RCC 7860 (cell line): ENCODE measurements around the gene LEKR1.
"Not testable (repeated sequence)": the region's sequence is repeated elsewhere in the genome, so short reads cannot be mapped to it uniquely, and the experiment has no call there.

Experiments used
- DNase-seq: peaks from one replicate; pipeline ENCODE4 v3.0.0-alpha.2; 2015; ENCODE audit warnings: low spot score
- FAIRE-seq: peaks from 2 replicates; lab custom pipeline; 2012; peaks lifted over from hg19 to GRCh38; lab: Jason Lieb, UNC

The LEKR1 gene

DNA sequence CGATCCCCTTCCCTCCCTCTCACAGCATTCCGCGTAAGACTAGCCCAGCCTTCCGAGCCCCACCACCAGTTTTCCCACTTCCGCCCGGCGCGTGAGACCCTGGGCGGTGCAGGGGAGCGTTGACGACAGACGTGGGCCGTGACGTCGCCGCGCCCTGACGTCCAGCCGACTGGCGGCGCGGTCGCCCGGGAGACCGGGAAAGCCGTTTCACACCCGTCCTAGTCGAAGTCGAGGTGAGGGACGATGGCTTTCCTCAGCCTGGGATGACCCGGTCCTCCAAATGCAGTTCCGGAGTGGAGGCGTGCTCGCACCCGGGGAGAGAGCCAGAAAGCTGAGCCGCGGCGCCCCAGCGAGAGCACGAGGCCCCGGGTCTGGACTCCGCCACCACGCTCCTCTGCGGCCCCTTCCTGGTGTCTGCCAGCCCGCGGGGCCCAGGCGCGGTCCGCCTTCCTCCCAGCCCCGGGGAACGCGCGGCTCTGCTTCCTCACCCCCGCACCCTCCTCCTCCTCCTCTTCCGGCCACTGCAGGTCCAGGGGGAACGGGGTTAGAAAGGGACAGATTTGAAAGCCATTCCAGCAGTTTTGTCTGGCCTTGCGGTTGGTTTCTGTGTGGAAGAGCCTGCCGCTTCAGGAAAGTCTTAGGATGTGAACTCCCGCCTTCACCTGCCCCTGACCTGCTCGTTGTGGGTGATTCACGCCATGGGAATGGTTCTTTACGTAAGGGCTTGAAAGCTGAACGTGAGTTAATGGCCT, at the start of gene LEKR1:
TSS of gene LEKR1 (plus strand) at position 210 of the 752 bp plus-strand sequence. CDS start 2,977 bp downstream, outside the sequence.
- FAIRE-seq (peak; percentile 49), DNase-seq (peak; percentile 81)

DNA sequence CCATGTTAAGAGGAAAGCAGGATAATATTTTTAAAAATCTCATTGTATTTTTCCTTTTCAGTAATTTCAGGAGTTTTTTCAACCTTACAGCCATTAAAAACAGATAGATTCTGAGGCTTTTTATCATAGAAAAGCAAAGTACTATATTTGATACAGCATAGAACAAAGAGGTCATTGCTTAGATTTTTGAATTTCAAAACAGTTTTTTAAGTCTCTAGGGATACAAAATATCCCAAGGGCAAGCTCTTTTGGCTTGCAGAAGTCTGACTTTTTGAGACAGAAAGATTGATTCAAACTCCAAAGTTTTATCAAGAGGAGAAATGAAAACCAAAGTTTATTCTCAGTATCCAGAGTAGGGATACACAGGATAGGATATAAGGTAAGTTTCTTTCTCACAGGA, 49.3 kb upstream of the LEKR1 start:
- DNase-seq (no peak), FAIRE-seq (no peak)

DNA sequence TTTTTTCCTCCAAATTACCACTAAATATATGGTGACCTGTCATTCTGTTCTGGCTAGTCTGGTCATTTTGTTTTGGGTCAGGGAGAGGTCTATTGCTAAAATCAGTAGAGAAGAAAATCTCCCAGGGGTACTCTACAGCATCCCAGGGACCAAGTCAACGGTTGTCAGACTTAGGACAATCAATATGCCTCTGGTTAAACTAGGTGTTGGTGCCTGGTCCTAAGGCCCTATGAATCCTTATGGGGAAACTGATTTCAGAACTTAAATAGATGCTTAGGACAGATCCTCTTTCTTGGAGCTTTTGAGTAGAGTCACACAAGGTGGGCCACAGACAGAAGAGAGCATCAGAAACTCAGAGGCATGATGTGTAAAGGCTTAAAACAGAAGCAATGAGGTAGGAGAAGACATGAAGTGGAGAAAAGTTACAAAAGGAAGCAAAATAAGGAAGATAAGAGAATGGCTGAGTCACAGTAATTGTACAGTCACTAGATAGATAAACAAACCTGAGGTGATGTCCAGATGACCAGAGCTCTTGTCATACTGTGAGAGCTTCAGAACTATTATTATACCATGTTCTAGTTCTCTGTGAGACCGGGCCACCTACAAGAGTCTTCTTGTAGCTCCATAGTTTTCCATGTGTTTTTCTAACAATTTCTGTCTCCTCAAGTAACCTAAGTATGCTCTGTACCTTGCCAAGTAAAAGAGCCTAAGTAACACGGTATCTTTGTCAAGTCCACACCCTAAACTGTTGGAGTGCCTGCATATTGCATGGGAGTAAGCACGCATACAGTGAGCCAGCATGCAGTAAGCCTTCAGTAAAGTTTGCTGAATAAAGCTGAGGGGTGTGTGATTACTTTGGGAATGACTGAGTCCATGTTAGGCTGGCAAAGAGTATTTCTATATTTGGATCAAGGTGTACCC, 44.6 kb upstream of the LEKR1 start:
- DNase-seq (peak; percentile 78), FAIRE-seq (peak; percentile 69)

DNA sequence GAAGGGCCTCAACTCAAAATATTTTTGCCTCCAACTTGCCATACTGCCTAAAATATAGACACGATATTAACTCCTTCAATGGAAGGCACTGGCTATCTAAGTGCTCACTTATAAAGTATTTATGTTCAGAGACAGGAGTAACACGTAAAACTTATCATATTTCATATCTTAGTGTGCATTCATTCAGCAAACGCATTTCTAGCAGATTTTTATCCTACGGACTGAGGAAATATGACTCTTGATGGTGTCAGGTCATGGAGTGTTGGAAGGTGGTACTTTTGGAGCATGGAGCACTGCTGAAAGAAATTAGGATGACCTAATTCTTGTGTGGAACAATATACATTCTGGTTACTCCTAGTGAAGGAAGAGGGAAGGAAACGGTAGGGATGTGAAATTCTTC, 43.8 kb upstream of the LEKR1 start:
- FAIRE-seq (no peak), DNase-seq (no peak)

DNA sequence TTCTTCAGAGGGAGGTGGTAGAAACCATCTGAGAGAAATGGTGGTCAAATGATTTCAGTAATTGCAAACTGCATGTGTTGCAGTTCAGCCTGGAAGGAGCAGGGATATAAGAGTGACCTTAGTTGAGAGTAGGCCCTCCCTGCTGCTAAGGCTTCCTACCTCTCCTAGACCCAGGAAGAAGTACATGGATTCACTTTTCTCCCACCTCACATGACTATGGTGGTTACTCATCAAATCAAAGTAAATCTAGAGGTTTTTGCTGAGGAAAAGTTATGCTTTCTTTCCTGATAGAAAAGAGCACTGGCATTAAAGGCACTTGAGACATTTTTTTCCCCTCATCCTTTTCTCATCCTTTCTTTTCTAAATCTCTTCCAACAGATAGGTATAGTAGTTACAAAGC, 43.2 kb upstream of the LEKR1 start:
- DNase-seq (peak; percentile 37), FAIRE-seq (peak; percentile 8)

DNA sequence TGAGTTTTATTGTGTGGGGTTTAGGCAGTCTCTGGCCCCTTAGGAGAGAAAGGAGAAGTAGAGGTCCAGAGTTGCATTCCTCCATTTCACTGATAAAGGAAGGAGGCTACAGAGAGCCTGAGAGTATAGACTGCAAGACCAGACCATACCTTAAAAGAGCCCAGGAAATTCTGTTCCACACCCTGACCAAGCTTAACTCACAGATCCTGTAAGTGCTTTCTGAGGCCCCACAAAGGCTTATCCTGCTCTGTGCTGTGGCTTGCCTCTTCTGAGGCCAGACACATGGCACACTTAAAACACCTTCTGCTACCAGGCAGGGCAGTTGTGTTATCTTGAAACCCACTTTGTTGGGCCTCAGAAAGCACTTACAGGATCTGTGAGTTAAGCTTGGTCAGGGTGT, 39.2 kb upstream of the LEKR1 start:
- FAIRE-seq = no peak
- no peak for DNase-seq

DNA sequence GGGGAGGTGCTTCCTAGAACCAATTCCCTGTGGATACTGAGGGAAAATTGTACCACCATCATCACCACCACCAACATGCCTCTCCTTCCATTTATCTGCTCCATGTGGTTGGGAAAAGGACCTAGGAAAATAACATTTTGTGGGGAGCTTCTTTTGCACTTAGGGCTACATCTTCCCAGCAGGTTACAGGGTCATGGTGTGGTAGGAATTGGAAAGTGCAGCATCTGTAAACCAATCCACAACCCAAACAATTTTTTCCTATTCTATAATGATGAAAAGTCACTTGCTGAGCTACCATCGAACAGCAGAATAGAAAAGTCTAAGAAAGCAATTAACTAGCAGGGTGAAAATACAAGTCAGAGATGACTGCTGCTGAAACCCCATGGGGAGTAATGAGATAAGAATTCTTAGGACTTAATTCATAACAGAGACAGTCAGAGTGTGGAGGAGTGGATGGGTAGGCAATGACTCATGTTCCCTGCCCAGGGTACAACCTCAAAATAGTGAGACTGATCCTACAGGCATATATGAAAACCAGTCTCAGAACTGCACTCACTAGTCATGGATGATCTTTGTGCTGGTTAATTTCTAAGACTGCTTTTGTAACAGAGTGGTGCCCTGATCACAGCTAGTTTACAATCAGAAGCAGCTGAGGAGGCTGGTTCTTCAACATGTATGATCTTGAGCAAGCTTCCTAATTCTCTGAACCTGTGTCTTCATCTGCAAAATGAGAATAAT, 38.1 kb upstream of the LEKR1 start:
- DNase-seq = peak; percentile 95
- FAIRE-seq = peak; percentile 98

DNA sequence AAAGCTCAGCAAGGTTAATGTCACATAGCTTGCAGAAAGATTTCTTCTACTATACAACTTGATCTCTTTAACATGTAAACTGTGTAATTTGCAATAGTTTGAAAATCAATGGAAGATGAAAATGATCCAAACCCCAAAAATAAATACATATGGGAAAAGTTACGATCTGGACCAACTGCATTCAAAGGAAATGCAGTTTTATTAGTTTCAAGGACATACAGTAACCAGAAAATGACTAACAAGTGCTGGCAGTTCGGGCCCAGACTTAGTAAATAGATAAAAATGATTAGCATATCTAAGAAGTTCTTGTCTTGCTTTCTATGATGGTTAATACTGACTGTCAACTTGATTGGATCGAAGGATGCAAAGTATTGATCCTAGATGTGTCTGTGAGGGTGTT, 37.3 kb upstream of the LEKR1 start:
- DNase-seq (no peak), FAIRE-seq (peak; percentile 53)

DNA sequence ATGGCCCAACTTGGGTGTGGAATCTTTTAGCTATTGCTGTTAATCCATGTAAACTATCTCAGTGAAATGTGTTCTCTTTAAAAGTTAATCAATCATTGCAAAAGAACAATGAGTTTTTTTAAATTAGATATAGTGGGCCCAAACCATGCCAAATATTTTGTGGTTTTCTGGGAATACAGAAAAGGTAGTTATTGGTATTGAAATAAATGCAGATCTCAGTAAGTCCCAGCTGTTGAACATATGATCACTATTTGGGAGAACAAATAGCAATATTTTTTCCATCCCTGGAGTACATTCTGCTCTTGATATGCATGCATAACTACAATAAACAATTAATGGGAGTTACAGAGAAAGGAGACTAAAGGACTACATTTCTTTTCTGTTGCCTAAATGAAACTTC, 36.0 kb upstream of the LEKR1 start:
- FAIRE-seq = no peak
- DNase-seq = no peak

DNA sequence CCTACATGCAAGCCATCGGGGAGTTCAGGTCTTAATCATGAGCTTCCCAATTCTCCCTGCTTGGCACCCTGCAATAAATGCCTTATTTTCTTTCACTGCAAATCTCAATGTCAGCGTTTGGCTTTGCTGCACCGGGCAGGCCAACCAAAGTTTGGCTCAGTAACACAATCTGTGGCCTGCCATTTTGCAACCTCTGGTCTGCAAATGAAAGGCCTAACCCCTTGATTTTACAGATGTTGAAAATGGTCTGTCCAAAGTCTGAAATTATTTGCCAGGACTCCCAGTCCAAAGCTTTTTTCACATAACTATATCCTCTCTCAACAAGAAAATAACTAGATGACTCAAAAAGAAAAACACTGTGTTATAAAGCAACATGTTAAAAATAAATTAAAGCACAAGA, 34.0 kb upstream of the LEKR1 start:
- DNase-seq (no peak), FAIRE-seq (no peak)

DNA sequence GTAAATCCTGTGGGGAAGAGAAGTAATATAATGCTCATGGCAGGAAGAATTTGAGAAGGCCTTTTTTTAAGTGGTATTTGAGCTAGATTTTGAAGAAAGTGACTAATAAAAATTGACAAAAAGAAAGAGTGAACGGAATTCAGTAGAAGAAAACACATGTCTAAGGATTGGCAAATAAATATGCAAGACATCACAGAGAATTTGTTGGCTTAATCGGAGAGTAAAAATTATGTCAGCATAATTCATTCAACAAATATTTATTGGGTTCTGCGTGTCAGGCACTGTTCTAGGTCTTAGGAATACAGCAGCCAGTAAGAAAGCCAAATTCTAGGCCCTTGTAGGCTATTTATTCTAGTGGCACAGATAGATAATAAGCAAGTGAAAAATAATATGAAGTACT, 33.6 kb upstream of the LEKR1 start:
- FAIRE-seq (no peak), DNase-seq (no peak)

DNA sequence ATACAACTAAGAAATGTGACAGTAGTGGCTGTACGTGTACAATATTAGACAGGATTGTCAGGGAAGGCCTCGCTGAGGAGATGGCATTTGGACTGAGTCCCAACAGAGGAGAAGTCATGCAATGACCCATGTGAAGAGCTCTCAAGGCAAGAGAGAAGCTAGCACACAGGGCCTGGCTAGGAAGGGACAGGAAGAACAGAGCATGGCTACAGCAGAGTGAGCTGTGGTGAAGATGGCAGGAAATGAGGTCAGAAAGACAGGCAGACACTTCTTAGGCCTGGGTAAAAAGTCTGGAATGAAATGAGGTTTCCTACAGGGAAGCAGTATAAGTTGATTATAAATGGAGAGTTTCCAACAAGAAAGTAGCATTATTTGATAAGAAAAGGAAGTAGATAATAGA, 33.2 kb upstream of the LEKR1 start:
- DNase-seq = peak; percentile 50
- no peak for FAIRE-seq

DNA sequence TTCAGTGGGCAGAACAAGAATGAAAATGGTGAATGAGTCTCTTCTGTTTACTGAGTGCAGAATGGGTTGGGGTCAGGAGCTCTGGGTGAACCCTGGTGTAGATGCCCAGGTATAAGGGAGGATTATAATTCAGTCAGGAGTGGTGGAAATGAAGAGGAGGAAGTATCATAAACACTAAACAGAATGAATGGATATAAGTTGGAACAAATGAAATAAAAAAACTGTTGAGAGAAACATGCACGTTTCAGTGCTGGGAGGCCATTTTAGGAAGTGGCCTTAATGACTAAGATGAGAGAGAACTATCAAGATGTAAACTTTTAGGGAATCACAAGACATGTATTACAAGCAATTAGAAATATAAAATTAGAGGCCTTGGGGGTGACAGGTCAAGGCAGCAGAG, 32.8 kb upstream of the LEKR1 start:
- DNase-seq (no peak), FAIRE-seq (no peak)

DNA sequence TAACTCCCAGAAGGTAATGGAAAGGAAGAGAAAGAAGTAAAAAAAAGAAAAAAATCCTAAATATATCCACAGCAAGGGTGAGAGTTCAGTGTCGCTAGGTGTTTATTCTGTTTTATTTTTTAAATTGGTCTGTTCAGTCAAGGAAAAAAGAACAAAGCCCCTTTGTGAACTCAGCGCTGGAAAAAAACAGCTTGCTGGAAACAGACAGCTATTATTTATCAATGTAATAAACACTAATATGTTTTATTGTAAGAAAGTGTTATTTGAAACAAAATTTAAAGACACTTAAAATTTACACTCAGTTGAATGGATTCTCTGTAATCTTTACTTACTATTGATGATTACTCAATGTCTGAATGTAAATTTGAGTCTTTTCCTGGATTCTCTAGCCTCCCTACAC, 32.3 kb upstream of the LEKR1 start:
- FAIRE-seq (no peak), DNase-seq (no peak)

DNA sequence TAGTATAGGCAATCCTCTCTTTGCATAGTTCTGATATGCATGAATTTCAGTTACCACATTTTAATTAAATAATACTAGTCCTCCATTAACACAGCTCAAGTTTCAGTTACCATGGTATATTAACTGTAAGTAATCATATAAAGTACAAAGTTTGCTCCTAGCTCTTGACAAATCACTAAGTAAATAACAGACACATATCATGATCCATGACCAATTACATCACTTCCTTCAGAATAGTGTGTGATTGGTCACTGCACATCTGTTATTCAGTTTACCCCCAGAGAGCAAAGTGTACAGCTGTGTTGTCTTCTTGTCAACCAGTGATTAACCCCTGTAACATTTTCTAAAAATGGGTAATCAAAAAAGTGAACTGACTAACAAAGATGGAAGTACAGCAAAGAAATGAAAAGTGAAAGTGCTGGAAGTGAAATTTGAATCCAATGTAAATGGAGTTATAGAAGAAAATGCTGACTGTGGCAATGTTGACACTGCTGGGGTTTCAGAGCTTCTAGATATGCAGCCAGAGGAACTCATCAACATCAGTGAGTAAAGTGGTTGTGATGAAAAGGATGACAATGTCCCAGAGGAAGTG, 30.2 kb upstream of the LEKR1 start:
- DNase-seq (peak; percentile 37), FAIRE-seq (peak; percentile 27)

DNA sequence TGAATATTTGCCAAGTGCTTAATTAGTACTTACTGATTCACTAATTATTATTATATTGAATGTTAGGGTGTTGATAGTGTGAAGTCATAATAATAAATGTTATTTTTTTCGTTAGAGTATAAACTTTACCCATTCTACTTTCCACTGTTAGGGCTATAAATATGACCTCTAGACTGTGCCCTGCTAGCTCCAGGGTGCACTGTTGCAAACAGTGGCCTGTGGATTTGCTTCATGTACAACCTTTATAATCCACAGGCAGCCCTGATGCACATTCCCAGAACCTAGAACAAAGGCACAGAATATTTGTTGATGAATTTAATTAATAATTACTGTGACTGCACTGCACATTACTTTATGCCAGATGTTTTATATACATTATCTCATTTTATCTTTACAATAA, 28.8 kb upstream of the LEKR1 start:
- no peak for DNase-seq
- no peak for FAIRE-seq

DNA sequence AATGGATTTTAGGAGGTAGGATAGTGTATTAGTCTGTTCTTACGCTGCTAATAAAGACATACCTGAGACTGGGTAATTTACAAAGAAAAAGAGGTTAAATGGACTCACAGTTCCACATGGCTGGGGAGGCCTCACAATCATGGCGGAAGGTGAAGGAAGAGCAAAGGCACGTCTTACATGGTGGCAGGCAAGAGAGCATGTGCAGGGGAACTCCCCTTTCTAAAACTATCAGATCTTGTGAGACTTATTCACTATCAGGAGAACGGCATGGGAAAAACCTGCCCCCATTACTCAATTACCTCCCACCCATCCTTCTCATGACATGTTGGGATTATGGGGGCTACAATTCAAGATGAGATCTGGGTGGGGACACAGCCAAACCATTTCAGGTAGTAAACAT, 25.9 kb upstream of the LEKR1 start:
- not testable (repeated sequence) for FAIRE-seq

DNA sequence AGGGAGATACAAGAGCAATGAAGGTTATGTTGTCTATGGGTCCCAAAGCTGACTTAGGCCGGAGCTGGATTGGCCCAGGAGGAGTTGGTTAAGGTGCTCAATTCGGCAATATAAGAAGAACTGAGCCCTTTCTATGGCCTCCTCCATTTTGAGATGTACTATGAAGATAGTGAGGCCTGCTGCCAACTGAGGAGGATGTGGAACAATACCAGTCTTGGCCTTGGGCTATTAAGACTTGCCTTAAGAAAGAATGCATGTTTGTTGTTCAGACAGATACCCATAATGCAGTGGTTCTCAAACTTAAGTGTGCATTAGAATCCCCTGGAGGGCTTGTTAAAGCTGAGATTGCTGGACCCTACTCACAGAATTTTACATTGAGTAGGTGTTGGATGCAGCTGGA, 24.4 kb upstream of the LEKR1 start:
- FAIRE-seq (no peak), DNase-seq (no peak)

More for the DNA sequence above, 25.9 kb upstream of the LEKR1 start:
- not testable (repeated sequence) for DNase-seq

DNA sequence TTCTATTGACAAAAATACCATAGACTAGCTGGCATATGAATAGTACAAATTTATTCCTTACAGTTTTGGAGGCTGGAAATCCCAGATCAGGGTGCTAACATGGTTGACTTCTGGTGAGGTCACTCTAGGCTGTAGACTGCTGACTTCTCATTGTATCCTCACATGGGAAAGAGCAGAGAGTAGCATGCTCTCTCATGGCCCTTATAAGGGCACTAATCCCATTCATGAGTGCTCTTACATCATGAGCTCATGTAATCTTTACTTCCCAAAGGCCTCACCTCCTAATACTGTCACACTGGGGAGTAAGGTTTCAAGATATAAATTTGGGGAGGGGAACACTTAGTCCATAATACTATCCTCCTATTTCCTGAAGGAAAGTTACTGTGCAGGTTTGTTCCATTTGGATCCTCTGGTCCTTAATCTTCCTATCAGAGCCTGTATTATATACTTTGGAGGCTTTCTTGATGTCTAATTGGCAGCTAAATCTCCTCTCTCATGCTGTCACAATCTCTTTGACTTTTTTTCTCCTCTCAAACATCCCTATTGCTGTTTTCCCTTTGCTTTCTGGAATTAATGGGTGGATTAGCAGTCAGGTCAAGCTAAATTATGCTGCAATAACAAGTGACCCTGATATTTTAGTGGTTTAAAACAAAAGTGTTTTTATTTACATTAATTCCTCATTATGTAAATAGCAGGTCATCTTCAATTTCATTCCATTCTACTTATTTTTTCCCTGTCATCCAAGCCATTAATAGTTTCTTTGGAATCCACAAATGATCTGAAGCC, 23.1 kb upstream of the LEKR1 start:
- no peak for DNase-seq
- no peak for FAIRE-seq
